DOHH2 (cell line): ENCODE results near the gene PLXNB3.
A peak's percentile ranks its signal among the peaks of the same experiment; 100 is the strongest.

ENCODE experiments used
- H3F3A ChIP-seq: fragments of 200-600 bp; sonication (generic), shearing (Covaris generic); 2 replicates; pipeline ENCODE4 v1.6.0; 2016; ENCODE audit warnings: antibody characterized with exemption, mild to moderate bottlenecking; ENCODE audit not compliant: control insufficient read depth, insufficient read depth
- H3K27ac ChIP-seq: fragments of 200-600 bp; sonication (generic); 2 replicates; pipeline ENCODE4 v1.5.1; 2014; ENCODE audit warnings: low read depth, mild to moderate bottlenecking, low read length, moderate library complexity
- H3K27me3 ChIP-seq: fragments of 200-600 bp; sonication (generic); 2 replicates; pipeline ENCODE4 v1.6.1; 2014; ENCODE audit warnings: mild to moderate bottlenecking, low read length, mixed read lengths; ENCODE audit not compliant: control insufficient read depth
- H3K36me3 ChIP-seq: fragments of 200-600 bp; sonication (generic); 2 replicates; pipeline ENCODE4 v1.6.1; 2014; ENCODE audit warnings: mild to moderate bottlenecking, low read length, moderate library complexity, mixed read lengths; ENCODE audit not compliant: control insufficient read depth
- H3K4me1 ChIP-seq: fragments of 200-600 bp; sonication (generic); 2 replicates; pipeline ENCODE4 v1.6.1; 2014; ENCODE audit warnings: mild to moderate bottlenecking, low read length, mixed read lengths; ENCODE audit not compliant: control insufficient read depth
- H3K4me2 ChIP-seq: fragments of 200-600 bp; sonication (generic); 2 replicates; pipeline ENCODE4 v1.6.0; 2014; ENCODE audit warnings: mild to moderate bottlenecking, low read length, moderate library complexity
- H3K4me3 ChIP-seq: fragments of 200-600 bp; sonication (generic); 2 replicates; pipeline ENCODE4 v1.5.1; 2014; ENCODE audit warnings: mild to moderate bottlenecking, low read length, mixed read lengths
- H3K79me2 ChIP-seq: fragments of 200-600 bp; sonication (generic); 2 replicates; pipeline ENCODE4 v1.6.1; 2014; ENCODE audit warnings: mild to moderate bottlenecking, low read length, mixed read lengths; ENCODE audit not compliant: control insufficient read depth
- H3K9me2 ChIP-seq: fragments of 200-600 bp; sonication (generic); replicated peaks from 2 replicates; pipeline ENCODE4 v1.6.1; 2014; ENCODE audit warnings: mild to moderate bottlenecking, low read length, mixed read lengths; ENCODE audit not compliant: control insufficient read depth
- H3K9me3 ChIP-seq: fragments of 200-600 bp; sonication (generic); 2 replicates; pipeline ENCODE4 v1.6.1; 2014; ENCODE audit warnings: antibody characterized with exemption, low read length, mixed read lengths; ENCODE audit not compliant: control insufficient read depth, insufficient read depth
- H4K20me1 ChIP-seq: fragments of 200-600 bp; sonication (generic); 2 replicates; pipeline ENCODE4 v1.6.0; 2014; ENCODE audit warnings: low read depth, mild to moderate bottlenecking, antibody characterized with exemption, low read length, moderate library complexity; ENCODE audit not compliant: control insufficient read depth, insufficient read depth
- CTCF ChIP-seq: fragments of 200-600 bp; sonication (generic); IDR thresholded peaks from one replicate; pipeline ENCODE4 v1.5.1; 2014; ENCODE audit warnings: antibody characterized with exemption, mild to moderate bottlenecking, low read depth, low read length; ENCODE audit not compliant: poor library complexity, severe bottlenecking
- EZH2phosphoT487 ChIP-seq: fragments of 200-600 bp; sonication (generic); IDR thresholded peaks from 2 replicates; pipeline ENCODE4 v1.6.1; 2017; ENCODE audit warnings: borderline replicate concordance, mild to moderate bottlenecking, antibody characterized with exemption, low read length, moderate library complexity, mixed read lengths

Gene PLXNB3

DNA sequence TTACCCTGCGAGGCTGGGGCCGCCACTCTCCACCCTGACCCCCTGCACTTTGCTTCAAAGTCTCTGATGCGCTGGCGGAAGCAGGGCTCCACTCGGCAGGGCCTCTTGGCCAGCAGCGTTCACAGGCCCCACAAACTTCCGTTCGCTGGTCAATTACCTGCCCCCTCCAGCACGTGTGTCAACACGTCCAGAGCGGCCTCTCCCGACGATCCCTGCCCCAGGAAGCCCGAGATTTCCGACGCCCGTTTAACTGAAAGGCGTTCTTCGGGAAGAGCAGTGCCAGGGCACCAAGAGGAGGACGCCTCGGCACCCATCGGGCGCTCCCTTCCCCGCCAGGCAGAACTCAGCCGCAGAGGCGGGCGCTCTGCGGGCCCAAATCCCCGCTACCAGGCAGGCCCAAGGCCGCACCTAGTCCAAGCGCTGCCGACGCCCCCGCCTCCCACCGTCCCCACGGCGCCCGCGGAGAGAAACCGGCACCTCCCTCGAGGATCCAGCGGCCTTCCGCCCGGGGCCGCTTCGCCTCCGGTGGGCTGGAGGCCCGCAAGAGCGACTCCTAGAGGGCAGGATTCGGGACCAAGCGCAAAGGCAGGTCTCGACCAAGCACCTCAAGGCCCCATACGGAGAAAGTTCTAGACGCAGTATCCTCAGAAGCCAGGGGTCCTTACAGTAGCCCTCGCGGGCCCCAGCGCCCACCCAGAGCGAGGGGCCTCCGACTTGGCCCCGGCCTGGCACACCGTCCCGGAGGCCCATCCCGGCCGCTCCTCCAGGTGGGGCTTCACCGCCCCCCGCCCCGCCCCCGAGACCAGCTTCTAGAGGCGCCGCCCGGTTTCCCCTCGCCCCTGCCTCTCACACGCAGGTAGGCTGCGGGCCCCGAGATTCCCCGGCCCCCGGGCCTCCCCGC, 40.4 kb upstream of the PLXNB3 start:
- Histone ChIP-seq H3F3A (no peaks in the 10 kb centered on the region), H3K4me3 (peak overlapping the region; percentile 86), H3K36me3 (peaks cover 33% of the 10 kb centered on the region), H3K27me3 (no peaks in the 10 kb centered on the region), H3K27ac (peak overlapping the region; percentile 51), H3K9me3 (no peaks in the 10 kb centered on the region), H3K4me1 (peaks cover 42% of the 10 kb centered on the region), H3K79me2 (peaks cover 23% of the 10 kb centered on the region), H4K20me1 (peaks cover 3% of the 10 kb centered on the region; the same call in 1 of the 2 replicates), H3K9me2 (no peaks in the 10 kb centered on the region), H3K4me2 (peak overlapping the region; percentile 83)
- peak; percentile 64 for TF ChIP-seq CTCF
- TF ChIP-seq EZH2phosphoT487 = no peak

DNA sequence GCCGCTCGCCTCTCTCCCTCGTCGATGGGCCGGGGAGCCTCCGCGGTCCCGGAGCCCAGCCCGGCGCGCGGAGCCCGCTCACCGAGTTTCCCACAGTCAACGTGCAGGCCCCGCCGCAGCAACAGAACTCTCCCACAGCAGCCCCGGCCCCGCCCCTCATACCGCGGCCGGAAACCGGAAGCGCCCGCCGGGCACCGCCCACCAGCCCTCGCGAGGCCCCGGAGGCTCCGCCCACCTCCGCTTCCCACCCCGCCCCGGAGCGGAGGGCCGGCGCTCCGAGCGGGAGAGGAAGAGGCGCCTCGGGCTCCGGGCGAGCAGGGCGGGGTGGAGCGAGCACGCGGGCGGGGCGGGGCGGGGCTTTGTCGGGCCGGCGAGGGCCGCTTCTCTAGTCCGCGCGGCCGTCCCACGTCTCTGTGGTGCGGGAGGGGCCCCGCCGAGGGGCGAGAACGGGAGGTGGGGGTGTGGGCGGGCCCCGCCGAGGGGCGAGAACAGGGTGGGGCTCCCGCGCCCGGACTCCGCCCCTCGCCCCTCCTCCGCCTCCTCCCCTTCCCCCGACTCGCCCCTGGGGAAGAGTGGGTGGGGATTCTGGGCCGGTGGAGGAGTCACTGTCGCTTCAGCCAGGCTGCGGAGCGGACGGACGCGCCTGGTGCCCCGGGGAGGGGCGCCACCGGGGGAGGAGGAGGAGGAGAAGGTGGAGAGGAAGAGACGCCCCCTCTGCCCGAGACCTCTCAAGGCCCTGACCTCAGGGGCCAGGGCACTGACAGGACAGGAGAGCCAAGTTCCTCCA, 39.6 kb upstream of the PLXNB3 start, which contains the start of the genes ABCD1 and BCAP31:
Gene ABCD1 (plus strand): TSS at position 605 of the 787 bp plus-strand sequence. CDS start 411 bp downstream, outside the sequence.
Gene BCAP31 (minus strand): TSS at position 136 of the 787 bp plus-strand sequence. CDS start 1,143 bp downstream, outside the sequence.
- H3K9me3 ChIP-seq = no peaks in the 10 kb centered on the region
- H3K36me3 ChIP-seq = peaks cover 24% of the 10 kb centered on the region
- peaks cover 23% of the 10 kb centered on the region for H3K79me2 ChIP-seq
- peak within 1 kb of the TSS; percentile 51 for H3K27ac ChIP-seq
- H4K20me1 ChIP-seq = peaks cover 3% of the 10 kb centered on the region; the same call in 1 of the 2 replicates
- peaks cover 42% of the 10 kb centered on the region for H3K4me1 ChIP-seq
- no peaks in the 10 kb centered on the region for H3F3A ChIP-seq
- no peaks in the 10 kb centered on the region for H3K9me2 ChIP-seq
- TF ChIP-seq CTCF = no peak
- TF ChIP-seq EZH2phosphoT487 = no peak
- H3K4me3 ChIP-seq = peak within 1 kb of the TSS; percentile 86
- H3K27me3 ChIP-seq = no peaks in the 10 kb centered on the region
- peak within 1 kb of the TSS; percentile 83 for H3K4me2 ChIP-seq

DNA sequence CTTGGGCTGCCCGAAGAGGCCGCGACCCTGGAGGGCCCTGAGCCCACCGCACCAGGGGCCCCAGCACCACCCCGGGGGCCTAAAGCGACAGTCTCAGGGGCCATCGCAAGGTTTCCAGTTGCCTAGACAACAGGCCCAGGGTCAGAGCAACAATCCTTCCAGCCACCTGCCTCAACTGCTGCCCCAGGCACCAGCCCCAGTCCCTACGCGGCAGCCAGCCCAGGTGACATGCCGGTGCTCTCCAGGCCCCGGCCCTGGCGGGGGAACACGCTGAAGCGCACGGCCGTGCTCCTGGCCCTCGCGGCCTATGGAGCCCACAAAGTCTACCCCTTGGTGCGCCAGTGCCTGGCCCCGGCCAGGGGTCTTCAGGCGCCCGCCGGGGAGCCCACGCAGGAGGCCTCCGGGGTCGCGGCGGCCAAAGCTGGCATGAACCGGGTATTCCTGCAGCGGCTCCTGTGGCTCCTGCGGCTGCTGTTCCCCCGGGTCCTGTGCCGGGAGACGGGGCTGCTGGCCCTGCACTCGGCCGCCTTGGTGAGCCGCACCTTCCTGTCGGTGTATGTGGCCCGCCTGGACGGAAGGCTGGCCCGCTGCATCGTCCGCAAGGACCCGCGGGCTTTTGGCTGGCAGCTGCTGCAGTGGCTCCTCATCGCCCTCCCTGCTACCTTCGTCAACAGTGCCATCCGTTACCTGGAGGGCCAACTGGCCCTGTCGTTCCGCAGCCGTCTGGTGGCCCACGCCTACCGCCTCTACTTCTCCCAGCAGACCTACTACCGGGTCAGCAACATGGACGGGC, 38.8 kb upstream of the PLXNB3 start:
- Histone ChIP-seq H3K36me3 (peaks cover 17% of the 10 kb centered on the region), H3K4me2 (peak overlapping the region; percentile 79), H3K4me3 (peak overlapping the region; percentile 73), H3K9me3 (no peaks in the 10 kb centered on the region), H3K27ac (peak overlapping the region; percentile 26; the same call in 1 of the 2 replicates), H3F3A (no peaks in the 10 kb centered on the region), H3K27me3 (no peaks in the 10 kb centered on the region), H3K79me2 (peaks cover 23% of the 10 kb centered on the region), H4K20me1 (peaks cover 3% of the 10 kb centered on the region; the same call in 1 of the 2 replicates), H3K9me2 (no peaks in the 10 kb centered on the region), H3K4me1 (peaks cover 42% of the 10 kb centered on the region)
- no peak for TF ChIP-seq EZH2phosphoT487
- TF ChIP-seq CTCF = no peak
